ENCODE data around the gene PDLIM1.

GRCh38 chr10:95244152-95244551 lies 46.7 kb downstream of the PDLIM1 start:
- TF ChIP-seq CHD2 (IDR thresholded peaks at IDR 0.05; ENCODE audit: low read length, partially characterized antibody) (no peak), SMC3 (IDR thresholded peaks at IDR 0.05; ENCODE audit: low read depth, low read length) (no peak), CTCF (IDR thresholded peaks at IDR 0.05) (no peak), EP300 (IDR thresholded peaks at IDR 0.05; ENCODE audit: borderline replicate concordance in 1 of 2, low read depth in 1 of 2, low read length in 1 of 2) (no peak), RFX5 (IDR thresholded peaks at IDR 0.05; ENCODE audit: low read length) (no peak), FOXM1 (IDR thresholded peaks at IDR 0.05; ENCODE audit: low read depth) (no peak), MAX (IDR thresholded peaks at IDR 0.05; ENCODE audit: low read depth) (no peak), EZH2phosphoT487 (IDR thresholded peaks at IDR 0.05; ENCODE audit: borderline replicate concordance, low read depth) (no peak), TCF12 (IDR thresholded peaks at IDR 0.05) (no peak)

All from SK-N-SH (cell line).